ENCODE data around the gene NUCB1. TPM values are rescaled to one million over a fixed set of nuclear protein-coding genes. Genes with fewer than 3 reads are reported as not detected.
A peak's percentile ranks its signal among the peaks of the same experiment; 100 is the strongest.

The NUCB1 gene
- total RNA-seq, 2 donors from 2014 or later = 191 to 254 TPM

- Mint-ChIP-seq H3K36me3 (peaks cover 0 to 13% of the 10 kb centered on the region in 2 donors), H3K27ac (no peak overlapping the region), H3K9me3 (peaks cover 0 to 6% of the 10 kb centered on the region in 2 donors)
- DNase-seq (ENCODE audit: low spot score in 2 of 2) (no peak), ATAC-seq (no peak)
These were observed 40.8 kb downstream of the NUCB1 start for GRCh38 chr19:48940902-48941301.

DNA sequence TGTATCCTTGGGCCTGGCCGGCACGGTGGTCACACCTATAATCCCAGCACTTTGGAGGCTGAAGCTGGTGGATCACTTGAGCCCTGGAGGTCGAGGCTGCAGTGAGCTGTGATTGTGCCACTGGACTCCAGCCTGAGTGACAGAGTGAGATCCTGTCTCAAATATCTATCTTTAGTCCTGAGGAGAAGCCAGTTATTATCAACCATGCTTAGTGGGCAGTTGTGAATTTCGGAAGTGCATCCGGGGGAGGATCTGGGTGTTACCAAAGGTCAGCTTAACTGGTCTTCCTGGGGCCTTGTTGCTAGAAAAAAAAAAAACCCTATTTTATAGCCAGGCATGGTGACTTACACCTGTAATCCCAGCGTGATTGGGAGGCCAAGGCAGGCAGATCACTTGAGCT is 43.0 kb downstream of the NUCB1 start:
- no peak for ATAC-seq
- DNase-seq (ENCODE audit: low spot score in 2 of 2) = no peak
- H3K36me3 Mint-ChIP-seq = peaks cover 0 to 22% of the 10 kb centered on the region in 2 donors
- no peak overlapping the region for H3K27ac Mint-ChIP-seq
- peaks cover 0 to 6% of the 10 kb centered on the region in 2 donors for H3K9me3 Mint-ChIP-seq

- Mint-ChIP-seq H3K9me3 (peaks cover 0 to 6% of the 10 kb centered on the region in 2 donors), H3K36me3 (peaks cover 0 to 24% of the 10 kb centered on the region in 2 donors), H3K27ac (no peak overlapping the region)
- ATAC-seq = no peak
- DNase-seq (ENCODE audit: low spot score in 2 of 2) = no peak
These were observed 45.3 kb downstream of the NUCB1 start for GRCh38 chr19:48945415-48945814.

GRCh38 chr19:48945817-48946216 is 45.7 kb downstream of the NUCB1 start:
- no peak for ATAC-seq
- H3K9me3 Mint-ChIP-seq = peaks cover 0 to 6% of the 10 kb centered on the region in 2 donors
- no peak for DNase-seq (ENCODE audit: low spot score in 2 of 2)
- peaks cover 0 to 20% of the 10 kb centered on the region in 2 donors for H3K36me3 Mint-ChIP-seq
- no peak overlapping the region for H3K27ac Mint-ChIP-seq

GRCh38 chr19:48946463-48947257 is 46.5 kb downstream of the NUCB1 start:
- no peak for ATAC-seq
- Mint-ChIP-seq H3K27ac (no peak overlapping the region), H3K9me3 (no peaks in the 10 kb centered on the region), H3K36me3 (peaks cover 0 to 13% of the 10 kb centered on the region in 2 donors)
- no peak for DNase-seq (ENCODE audit: low spot score in 2 of 2)

GRCh38 chr19:48947258-48947542 is 47.1 kb downstream of the NUCB1 start:
- ATAC-seq (no peak), DNase-seq (ENCODE audit: low spot score in 2 of 2) (no peak)
- peaks cover 0 to 13% of the 10 kb centered on the region in 2 donors for H3K36me3 Mint-ChIP-seq
- no peak overlapping the region for H3K27ac Mint-ChIP-seq
- H3K9me3 Mint-ChIP-seq = no peaks in the 10 kb centered on the region

- no peak for DNase-seq (ENCODE audit: low spot score in 2 of 2)
- Mint-ChIP-seq H3K36me3 (peaks cover 1 to 14% of the 10 kb centered on the region in 2 donors), H3K9me3 (no peaks in the 10 kb centered on the region), H3K27ac (peak overlapping the region in 1 of 2 donors; percentile 5)
- ATAC-seq = no peak
These were observed 50.0 kb downstream of the NUCB1 start for GRCh38 chr19:48950159-48950558.

GRCh38 chr19:48950830-48951519 is 50.9 kb downstream of the NUCB1 start:
- H3K27ac Mint-ChIP-seq = peak overlapping the region in 1 of 2 donors; percentile 5
- no peak for ATAC-seq
- peaks cover 10 to 22% of the 10 kb centered on the region in 2 donors for H3K36me3 Mint-ChIP-seq
- no peaks in the 10 kb centered on the region for H3K9me3 Mint-ChIP-seq
- no peak for DNase-seq (ENCODE audit: low spot score in 2 of 2)

DNA sequence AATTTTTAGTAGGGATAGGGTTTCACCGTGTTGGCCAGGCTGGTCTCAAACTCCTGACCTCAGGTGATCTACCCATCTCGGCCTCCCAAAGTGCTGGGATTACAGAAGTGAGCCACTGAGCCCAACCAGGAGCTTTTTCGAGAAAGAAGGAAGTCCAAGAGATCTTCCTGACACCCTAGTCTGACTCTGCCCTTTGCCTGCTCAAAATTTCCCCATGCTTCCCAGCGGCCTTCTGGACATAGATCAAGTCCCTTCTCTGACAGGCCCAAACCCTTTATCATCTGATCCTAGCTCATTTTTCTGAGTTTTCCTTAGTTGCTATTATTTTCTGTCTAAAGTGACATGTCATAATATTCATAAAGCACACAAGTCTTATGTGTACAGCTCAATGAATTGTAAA is 53.0 kb downstream of the NUCB1 start:
- peak overlapping the region in 1 of 2 donors; percentile 98 for H3K27ac Mint-ChIP-seq
- DNase-seq (ENCODE audit: low spot score in 2 of 2) = no peak
- H3K36me3 Mint-ChIP-seq = peaks cover 22 to 34% of the 10 kb centered on the region in 2 donors
- no peak for ATAC-seq
- no peaks in the 10 kb centered on the region for H3K9me3 Mint-ChIP-seq

GRCh38 chr19:48953990-48954594 is 54.0 kb downstream of the NUCB1 start:
- Mint-ChIP-seq H3K27ac (peak overlapping the region; percentile 91 to 98), H3K36me3 (peaks cover 22 to 37% of the 10 kb centered on the region in 2 donors), H3K9me3 (no peaks in the 10 kb centered on the region)
- ATAC-seq = no peak
- DNase-seq (ENCODE audit: low spot score in 2 of 2) = no peak

- Mint-ChIP-seq H3K9me3 (no peaks in the 10 kb centered on the region), H3K27ac (peak within 1 kb of the TSS; percentile 96 to 98), H3K36me3 (peaks cover 22 to 37% of the 10 kb centered on the region in 2 donors)
- ATAC-seq (peak; percentile 87 to 91), DNase-seq (ENCODE audit: low spot score in 2 of 2) (peak; percentile 98)
These were observed 54.6 kb downstream of the NUCB1 start, which contains the start of gene BAX for GRCh38 chr19:48954595-48955307. Gene BAX (plus strand): TSS chr19:48954875. CDS start chr19:48954929, 54 bp downstream.

GRCh38 chr19:48955308-48955958 is 55.3 kb downstream of the NUCB1 start:
- H3K36me3 Mint-ChIP-seq = peaks cover 22 to 37% of the 10 kb centered on the region in 2 donors
- H3K9me3 Mint-ChIP-seq = no peaks in the 10 kb centered on the region
- no peak for ATAC-seq
- peak overlapping the region; percentile 96 to 98 for H3K27ac Mint-ChIP-seq
- no peak for DNase-seq (ENCODE audit: low spot score in 2 of 2)

DNA sequence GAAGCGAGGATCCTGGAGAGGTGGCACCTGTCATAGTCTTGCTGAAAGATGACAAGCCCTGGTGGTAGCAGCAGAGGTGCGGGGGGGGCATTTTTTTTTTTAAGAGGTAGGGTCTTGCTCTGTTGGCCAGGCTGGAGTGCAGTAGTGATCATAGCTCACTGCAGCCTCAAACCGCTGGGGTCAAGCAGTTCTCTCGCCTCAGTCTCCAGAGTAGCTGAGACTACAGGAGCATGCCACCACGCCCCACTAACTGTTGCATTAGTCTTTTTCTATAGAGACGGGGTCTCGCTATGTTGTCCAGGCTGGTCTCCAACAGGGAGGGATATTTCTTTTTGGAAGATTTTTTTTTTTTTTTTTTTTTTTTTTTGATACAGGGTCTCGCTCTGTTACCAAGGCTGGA is 57.9 kb downstream of the NUCB1 start:
- peak overlapping the region in 1 of 2 donors; percentile 18 for H3K27ac Mint-ChIP-seq

GRCh38 chr19:48959341-48960239 is 59.5 kb downstream of the NUCB1 start:
- no peak for ATAC-seq
- peaks cover 22 to 37% of the 10 kb centered on the region in 2 donors for H3K36me3 Mint-ChIP-seq

More for the DNA sequence above, 57.9 kb downstream of the NUCB1 start:
- H3K36me3 Mint-ChIP-seq = peaks cover 22 to 37% of the 10 kb centered on the region in 2 donors
- H3K9me3 Mint-ChIP-seq = no peaks in the 10 kb centered on the region
- ATAC-seq = no peak
- DNase-seq (ENCODE audit: low spot score in 2 of 2) = no peak

GRCh38 chr19:48961051-48961649 is 61.0 kb downstream of the NUCB1 start:
- peak overlapping the region in 1 of 2 donors; percentile 96 for H3K27ac Mint-ChIP-seq
- peak in 1 of 2 donors; percentile 78 for DNase-seq (ENCODE audit: low spot score in 2 of 2)
- peak in 1 of 2 donors; percentile 13 for ATAC-seq
- H3K36me3 Mint-ChIP-seq = peaks cover 21 to 36% of the 10 kb centered on the region in 2 donors
- H3K9me3 Mint-ChIP-seq = no peaks in the 10 kb centered on the region

More at GRCh38 chr19:48959341-48960239, 59.5 kb downstream of the NUCB1 start:
- Mint-ChIP-seq H3K9me3 (no peaks in the 10 kb centered on the region), H3K27ac (no peak overlapping the region)
- no peak for DNase-seq (ENCODE audit: low spot score in 2 of 2)

Measured in activated naive CD4-positive, alpha-beta T cell treated with anti-CD3 and anti-CD28 coated beads, Interleukin-2, amount 50 U/mL, for 72 hours (primary cell).